Tibial nerve (tissue), 4 donors: ENCODE results near the gene KLHL7.

Experiments
- CTCF ChIP-seq, 5 experiments: fragments of 200-600 bp in 3 of 5; fragments of 450-650 bp in 2 of 5; sonication (generic) in 3 of 5; IDR thresholded peaks; one replicate each; pipeline ENCODE4 v1.5.1; 2016 to 2019; ENCODE audit warnings: antibody characterized with exemption in 5 of 5, mild to moderate bottlenecking in 3 of 5, moderate library complexity in 2 of 5
- EP300 ChIP-seq, 2 donors: sonication (generic); formaldehyde crosslinking; IDR thresholded peaks; one replicate each; pipeline ENCODE4 v1.6.1; 2017; ENCODE audit warnings: antibody characterized with exemption in 2 of 2, mild to moderate bottlenecking in 1 of 2
- POLR2A ChIP-seq, 2 donors: fragments of 450-650 bp; IDR thresholded peaks; one replicate each; pipeline ENCODE4 v1.6.1; 2017; ENCODE audit warnings: antibody characterized with exemption in 2 of 2, mild to moderate bottlenecking in 2 of 2, moderate library complexity in 2 of 2

GRCh38 chr7:23168111-23168885 lies 62.7 kb downstream of the KLHL7 start:
- TF ChIP-seq CTCF (IDR thresholded peaks at IDR 0.05) (no peak), POLR2A (IDR thresholded peaks at IDR 0.05) (no peak), EP300 (IDR thresholded peaks at IDR 0.05) (no peak)
